GM19438 (cell line): ENCODE measurements around the gene CA10.

ENCODE experiments used
- ATAC-seq: cut with Tn5 transposase; IDR thresholded peaks from one replicate; pipeline ENCODE4 v1.9.1; 2021; ENCODE audit warnings: low read depth; ENCODE audit not compliant: unreplicated experiment

The CA10 gene

DNA sequence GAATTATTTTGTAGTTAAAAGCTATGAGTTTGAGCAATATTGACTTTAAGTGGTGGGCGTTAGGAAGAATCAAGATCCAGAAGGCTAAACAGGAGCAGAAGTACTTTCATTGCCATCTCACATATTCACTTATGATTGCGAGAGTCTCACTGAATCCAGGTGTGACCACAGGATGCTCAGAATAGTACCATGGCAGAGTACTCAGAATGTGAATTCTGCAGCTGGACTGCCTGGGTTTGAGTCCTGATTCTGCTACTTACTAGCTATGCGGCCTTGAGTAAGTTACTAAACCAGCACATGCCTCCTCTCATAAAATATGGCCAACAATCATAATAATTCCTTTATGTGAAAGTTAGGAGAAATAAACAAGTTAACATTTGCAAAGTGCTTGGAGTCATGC is 109.5 kb downstream of the CA10 start:
- no peak for ATAC-seq

DNA sequence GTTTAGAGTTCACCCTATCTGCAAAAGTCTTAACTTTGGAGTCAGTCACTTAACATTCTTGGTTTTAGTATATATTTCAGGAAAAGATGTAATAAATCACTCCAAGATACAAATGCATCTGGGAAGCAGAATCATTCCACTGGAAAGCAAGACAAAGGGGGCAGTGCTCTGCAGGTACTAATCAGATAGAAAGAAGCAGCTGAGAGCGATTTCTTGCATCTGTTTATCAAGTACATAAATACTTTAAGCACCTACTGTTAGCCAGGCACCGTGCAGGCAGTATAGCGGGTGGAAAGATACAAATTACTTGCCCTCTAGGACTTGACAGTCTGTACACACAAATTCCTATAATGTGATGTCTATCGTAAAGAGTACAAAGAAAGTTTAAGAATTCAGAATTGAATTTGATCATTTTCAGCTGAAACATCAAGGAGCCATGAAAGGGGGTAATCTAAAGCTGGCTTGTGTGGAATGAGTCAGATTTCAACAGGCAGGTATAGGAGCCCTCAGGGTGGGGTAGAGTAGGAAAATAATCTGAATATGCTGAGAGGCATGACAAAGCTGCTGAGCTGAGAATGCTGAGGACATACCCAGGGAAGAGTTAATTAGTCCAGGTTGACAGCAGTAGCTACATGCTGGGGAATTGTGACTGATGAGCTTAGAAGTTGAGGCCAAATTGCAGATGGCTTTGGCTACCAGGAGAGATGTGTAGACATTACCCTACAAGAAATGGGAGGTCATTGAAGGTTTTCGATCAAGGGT is 110.2 kb downstream of the CA10 start:
- ATAC-seq: no peak

DNA sequence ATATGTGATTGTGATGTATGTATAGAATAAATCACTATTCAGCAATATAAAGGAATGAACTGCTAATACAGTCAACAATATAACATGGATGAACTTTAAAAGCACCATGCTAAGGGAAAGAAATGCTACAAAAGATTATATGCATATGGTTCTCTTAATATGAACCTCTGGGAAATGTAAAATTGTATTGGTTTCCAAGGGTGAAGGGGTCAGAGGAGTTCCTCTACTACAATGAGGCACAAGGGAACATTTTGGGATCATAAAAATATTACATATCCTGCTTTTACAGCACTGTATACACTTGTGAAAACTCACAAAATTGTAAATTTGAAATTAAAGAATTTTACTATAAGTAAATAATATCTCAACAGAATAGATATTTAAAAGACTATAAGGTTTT is 111.4 kb downstream of the CA10 start:
- no peak for ATAC-seq

DNA sequence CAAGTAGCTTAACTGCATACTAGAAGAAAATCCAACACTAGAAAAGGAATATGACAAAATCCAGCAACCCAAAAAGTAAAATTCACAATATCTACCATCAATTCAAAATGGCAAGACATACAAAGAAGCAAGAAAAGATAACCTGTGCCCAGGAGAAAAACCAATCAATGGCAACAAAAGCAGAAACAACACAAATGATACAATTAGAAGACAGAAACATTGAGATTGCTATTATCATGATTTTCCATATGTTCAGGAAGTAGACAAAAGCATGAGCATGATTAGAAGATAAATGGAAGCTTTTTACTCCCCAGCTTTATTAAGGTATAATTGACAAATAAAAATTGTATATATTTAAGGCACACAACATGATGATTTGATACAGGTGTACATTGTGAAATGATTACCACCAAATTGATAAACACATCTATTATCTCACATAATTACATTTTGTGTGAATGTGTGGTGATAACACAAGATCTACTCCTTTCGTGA is 117.3 kb downstream of the CA10 start:
- ATAC-seq: no peak

DNA sequence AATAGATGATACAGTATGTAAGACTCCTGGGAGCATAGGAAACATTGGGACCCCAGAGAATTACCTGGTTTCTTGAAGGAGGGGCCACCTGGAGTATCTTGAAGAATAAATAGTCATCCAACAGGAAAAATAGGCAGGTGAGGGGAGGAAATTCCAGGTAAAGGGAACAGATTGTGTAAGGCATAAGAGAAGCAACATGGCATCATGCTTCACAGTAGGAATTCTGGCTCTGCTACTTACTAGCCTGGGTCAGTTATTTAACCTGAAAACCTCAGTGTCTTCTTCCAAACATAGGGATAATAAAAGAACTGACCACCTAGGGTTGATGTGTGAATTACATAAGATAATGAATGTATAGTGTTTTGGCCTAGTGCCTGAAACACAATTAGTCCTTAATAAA is 122.1 kb downstream of the CA10 start:
- no peak for ATAC-seq

DNA sequence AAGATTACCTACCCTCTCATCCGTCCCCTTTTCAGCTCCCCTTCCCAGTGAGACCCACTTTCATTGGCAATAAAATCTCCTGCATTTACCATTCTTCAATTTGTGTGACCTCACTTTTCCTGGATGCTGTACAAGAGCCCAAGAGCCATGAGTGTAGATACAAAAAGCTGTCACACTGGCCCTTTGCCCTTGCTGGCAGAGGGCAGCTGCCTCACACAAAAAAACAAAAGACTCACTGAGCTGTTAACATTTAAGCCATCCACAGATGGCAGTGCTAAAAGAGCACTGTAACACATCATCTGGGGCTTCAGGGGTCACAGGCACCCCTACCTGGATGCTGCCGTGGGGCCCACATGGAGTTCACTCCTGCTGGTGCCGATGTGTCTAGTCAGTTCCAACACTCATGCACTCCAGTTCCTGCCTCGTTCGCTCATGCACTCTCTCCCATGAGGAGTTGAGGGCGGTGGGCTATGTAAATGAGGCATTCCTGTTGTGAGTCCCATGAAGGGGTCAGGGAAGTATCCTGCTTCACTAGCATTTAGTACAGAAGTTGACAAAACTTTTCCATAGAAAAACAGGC is 123.1 kb downstream of the CA10 start:
- no peak for ATAC-seq

DNA sequence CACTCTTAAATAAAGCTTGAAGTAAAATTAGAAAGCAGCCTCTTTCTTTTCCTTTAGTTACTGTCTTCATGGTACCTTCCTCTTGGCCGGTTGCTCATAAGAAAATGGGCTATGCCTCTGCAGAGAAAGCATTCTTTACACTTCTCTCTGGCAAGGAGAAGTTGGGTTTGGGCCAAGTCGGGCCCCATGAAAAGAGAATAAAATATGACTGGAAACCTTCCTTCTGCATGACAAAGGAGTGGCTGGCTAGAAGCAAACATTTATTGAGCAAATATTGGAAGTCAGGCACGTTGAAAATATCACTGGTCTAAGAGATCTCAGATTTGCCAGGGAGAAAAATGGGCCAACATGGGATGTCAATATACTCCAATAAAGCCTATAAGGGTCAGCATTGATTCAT is 126.1 kb downstream of the CA10 start:
- ATAC-seq: no peak

DNA sequence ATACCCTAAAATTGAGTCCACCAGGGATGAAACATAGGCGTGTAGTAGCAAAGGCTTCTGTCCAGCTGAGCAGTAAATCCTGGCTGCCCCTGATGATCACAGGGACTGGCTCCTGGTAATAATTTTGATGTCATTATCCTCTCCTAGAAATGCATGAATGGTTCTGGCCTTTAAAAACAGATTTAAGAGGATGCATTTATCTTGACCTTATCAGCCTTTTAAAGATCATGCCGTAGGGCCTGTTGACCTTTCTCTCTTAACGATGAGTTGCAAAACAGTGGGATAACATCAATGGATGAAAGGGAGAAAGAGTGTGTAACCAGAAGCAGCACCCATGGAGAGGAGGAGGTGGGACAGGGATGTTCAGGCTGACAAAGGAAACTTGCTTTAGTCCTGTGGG is 128.5 kb downstream of the CA10 start:
- no peak for ATAC-seq

DNA sequence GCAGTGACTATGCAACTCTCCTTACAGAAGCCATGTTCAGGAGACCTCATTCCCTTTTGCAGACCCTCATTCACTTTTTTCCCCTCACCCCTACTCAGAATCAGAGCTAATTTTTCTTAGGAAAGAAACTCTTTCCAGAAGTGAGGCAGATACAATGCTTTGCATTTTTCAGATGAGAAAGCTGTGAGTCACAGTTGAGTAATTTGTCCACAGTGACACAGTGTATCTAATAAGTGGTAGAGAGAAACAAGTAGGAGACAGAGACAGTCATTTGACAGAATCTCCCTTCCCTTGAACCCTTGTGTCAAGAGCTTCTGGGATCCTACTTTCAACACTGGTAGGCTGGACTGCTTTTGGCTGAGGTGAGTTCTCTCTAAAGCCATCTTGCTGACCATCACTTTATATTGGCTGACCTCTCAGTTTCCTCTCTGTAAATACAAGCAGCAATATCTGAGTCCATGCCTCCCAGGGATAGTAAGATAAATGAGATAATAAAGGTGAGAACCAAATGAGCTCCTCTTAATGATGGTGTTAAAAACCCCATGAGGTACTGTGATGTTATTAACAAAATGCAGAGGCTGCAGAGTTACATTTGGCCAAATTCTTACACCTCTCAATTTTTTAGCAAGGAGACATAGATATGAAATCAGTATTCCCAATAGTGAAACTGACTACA is 130.8 kb downstream of the CA10 start:
- no peak for ATAC-seq

DNA sequence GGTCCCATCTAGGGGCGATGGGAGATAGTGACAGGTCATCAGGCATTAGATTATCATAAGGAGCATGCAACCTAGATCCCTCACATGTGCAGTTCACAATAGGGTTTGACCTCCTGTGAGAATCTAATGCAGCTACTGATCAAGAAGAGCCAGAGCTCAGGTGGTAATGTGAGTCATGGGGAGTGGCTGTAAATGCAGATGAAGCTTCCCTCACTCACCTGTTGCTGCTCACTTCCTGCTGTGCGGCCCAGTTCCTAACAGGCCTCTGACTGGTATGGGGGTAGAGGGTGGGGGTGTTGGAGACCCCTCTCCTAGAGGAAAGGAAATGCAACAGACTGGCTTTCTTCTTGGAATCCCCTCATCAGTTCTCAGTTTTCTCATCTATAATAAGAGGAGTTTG is 131.4 kb downstream of the CA10 start:
- no peak for ATAC-seq

DNA sequence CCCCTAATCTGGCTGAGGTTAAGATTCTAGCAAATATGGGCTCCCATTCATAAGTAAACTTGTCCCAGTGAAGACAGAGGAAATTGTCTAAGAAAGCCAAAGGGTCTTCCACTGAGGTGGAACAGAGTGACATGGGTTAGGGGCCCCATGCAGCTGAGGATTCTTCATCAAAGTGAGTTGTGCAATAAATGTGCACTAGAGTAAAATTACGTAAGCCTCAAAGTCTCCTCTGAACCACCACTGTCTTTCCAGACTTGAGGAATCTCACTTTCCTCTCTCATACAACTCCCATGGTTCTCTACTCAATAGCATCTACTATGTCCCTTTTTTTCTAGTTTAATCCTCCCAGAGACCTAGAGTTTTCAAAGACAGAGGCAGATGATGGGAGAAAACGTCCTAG is 132.4 kb downstream of the CA10 start:
- no peak for ATAC-seq

DNA sequence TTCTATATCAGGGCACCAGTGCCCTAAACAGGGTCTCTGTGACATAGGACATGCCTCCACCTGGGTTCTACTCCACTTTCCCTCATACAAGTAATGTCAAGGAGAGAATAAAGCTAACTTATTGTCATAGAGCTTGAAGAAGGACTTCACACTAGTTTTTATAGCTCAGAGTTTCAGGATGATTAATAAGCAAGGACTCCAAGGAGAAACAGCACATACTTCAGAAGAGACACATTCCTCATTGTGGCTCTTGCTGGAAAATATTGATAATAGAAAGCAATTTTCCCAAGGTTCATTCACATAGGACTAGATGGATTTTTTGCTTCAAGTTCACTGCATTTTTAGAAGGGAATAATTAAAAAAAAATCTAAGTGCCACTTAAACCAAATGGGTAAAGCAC is 133.3 kb downstream of the CA10 start:
- no peak for ATAC-seq

DNA sequence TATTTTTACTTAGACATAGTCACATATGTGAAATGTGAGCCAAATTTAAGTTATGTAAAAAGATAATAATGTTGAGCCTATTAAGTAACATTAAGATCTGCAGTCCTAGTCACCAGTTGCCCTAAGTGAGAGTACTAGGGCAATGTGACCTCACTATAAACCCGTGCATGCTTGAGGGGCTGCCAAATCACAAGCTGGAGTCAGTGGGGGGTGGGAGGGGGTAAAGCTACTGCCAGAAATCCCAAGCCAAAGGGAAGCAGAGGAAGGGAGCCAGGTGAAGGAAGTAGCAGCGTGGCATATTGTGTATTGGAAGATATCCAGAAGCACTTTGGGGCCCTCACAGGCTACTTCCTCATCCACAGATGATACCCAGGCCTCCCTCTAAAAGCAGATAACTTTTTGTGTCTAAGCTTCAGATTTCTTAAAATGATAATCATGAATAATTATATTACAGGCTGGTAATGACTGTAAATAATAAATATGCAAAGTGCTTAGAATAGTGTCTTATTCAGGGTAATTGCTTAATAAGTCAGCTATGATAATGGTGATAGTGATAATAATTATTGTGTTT is 134.1 kb downstream of the CA10 start:
- no peak for ATAC-seq

DNA sequence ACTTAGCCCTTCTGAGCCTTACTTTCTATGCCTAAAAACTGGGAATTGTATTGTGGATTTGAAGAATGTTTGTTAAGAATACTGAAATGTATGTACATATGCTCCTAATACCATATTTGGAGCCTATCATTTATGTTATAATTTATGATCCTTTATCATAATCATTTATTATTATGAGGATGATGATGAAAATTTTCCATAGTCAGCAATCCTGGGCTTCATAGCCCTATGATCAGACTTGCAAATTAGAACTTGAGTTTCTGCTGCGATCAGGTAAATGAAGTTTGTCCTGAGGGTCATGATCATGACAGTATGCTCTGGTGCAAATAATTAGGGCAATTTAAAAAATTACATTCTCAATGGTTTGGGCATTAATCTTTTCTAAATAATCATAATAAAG is 147.4 kb downstream of the CA10 start:
- ATAC-seq: no peak

DNA sequence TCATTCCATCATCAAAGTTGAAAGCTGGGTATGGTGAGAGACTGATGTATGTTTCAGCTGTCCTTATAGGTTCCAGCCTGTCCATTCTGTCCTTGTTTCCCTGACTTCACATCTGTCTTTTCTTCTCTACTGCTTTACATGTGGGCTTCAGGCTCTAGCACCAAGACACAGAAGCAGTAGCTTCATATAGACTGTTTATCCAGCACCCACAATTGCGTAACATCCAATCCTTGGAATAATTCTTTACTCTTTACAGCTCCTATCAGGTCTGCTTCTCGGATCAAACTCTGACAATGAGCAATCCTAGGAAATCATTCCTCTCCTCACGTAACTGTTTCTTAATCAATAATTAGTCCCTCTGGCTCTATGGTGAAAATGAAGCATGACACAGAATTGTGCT is 158.9 kb downstream of the CA10 start:
- ATAC-seq: no peak

DNA sequence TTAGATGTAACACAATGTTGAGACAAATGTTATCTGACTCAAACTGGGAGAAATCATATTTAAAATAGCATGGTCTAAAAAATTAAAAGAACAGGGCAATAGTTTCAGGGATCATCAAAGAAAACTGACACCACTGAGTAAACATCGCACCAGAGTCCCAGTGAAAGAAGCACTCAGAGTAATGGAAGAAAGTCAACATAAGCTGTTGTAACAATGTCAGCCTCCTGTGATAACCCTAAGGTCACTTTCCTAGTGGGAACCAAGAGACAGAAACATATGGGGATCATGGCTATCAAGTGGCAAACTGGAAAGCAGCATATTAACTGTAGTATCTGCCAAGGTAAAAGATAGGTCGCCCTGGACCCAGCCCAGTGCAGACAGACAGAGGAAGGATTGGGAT is 160.8 kb downstream of the CA10 start:
- ATAC-seq: no peak

DNA sequence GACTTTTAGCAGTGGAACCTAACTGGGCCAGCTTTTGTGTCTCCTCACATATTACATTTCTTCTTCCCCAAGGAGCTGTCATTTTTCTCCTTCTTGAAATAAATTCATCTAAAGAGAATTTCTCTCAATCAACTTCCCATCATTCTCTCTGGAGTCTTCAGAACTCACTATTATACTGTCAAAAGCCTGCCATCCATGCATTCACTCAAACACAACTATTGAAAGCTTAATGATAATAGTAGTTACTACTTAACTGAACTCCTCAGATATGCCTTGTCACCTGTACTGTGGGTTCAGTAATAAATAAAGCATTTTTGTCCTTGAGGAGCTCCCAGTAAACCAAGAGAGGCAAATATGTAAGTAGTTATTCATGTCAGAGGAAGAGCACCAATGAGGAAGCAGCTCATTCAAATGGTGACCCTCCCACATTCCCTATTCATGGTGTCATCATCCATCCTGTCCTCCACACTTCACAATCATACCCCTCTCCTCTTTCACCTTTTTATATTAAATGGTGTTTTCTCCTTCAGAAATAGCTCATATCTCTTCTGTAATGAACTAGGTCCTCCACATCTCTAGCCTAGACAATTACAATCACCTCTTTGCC is 162.6 kb downstream of the CA10 start:
- no peak for ATAC-seq

DNA sequence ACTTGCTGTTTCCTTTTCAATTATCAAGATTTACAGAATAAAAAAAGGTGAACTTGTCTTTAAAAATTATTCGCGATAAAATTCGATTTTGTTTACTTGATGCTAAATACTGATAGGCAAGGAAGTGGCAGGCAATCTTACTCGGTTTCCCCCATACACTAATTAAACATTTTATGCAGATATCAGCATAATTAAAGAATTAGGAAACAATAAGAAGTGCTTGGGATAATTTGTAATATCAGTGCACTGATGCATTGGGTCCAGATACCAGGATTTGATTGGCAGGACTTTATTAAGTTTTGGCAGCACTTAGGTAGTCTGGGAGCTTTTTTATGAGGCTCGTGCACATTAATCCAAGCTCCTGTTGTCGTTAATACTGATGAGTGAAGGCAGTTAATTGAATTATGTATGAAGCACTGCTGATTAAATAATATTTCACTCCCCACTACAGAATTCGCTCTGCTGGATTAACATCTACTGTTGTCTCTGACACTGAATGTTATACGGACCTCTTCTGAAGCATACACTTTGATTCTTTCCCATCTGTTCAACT is 165.6 kb downstream of the CA10 start:
- no peak for ATAC-seq

DNA sequence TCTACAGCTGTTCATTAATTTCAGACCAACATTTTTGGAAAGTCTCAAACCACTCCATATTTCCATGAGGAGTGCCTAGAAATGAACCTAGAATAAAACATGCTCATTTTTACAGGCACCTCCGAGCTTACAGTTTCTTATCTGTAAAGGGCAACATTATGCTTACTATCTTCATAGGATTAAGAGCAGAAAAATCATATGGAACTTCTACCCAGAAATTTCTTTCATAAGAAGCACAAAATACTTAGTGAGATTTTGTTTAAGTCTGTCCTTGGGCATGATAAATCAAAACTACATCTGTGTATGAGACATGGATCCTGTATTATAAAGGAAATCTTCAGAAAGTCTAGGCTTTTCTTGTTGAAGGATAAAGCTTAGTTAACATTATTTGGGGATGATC is 187.4 kb downstream of the CA10 start:
- no peak for ATAC-seq

DNA sequence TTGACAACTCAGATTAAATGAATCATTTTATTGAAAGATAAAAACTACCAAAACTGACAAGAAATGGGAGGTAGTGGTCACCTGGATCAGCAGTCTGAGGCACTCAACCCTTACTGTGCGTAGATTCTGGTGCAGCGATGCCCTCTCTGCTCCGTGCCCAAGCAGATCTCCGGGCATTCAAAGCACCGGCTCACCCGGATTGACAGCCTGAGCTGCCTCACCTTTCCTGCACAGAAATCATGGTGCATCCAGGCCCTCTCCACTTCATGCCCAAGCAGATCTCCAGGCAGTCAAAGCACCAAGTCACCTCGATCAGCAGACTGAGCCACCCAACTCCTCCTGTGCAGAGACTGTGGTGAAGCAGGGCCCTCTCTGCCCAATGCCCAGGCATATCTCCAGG is 196.8 kb downstream of the CA10 start:
- no peak for ATAC-seq

DNA sequence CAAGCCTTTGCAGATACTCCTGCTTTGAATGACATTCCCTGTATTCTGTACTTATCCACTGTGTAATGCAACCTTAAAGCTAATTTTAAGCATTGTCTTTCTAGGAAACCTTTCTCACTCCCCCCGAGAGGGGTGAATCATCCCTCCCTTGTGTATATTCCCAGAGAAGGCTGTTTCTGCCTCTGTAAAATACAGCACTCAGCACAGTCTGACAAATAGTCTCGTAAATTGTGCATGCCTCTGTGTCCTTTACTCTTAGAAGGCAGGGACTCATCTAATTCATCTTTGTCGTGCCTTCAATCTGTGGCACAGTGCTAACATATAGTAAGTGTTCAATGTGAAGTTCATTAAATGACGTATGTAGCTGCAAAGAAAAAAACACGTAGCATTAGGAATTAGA is 200.7 kb downstream of the CA10 start:
- ATAC-seq: no peak
